Activated CD8-positive, alpha-beta memory T cell treated with anti-CD3 and anti-CD28 coated beads, Interleukin-2, amount 50 U/mL, for 1 hour (primary cell): Measurements from ENCODE around the gene FBL.

Source experiments
- DNase-seq: peaks from one replicate; pipeline ENCODE4 v3.0.0-alpha.2; 2020; ENCODE audit errors: extremely low read depth

Gene FBL

GRCh38 chr19:39788244-39788643 is 57.9 kb downstream of the FBL start:
- no peak for DNase-seq
